IMR-90 (cell line): ENCODE measurements around the gene ITPR2. TPM values are rescaled to one million over a fixed set of nuclear protein-coding genes. Genes with fewer than 3 reads are reported as not detected.

ENCODE experiments used
- ATAC-seq: fragments of 200-7000 bp; cut with Tn5 transposase; 2 replicates; pipeline ENCODE4 v1.9.1; 2020; ENCODE audit warnings: low read depth, mild to moderate bottlenecking, moderate library complexity
- BruUV-seq: library from RNA; stranded (reverse); fragments of 400-500 nt; replicated peaks from 2 replicates; lab custom pipeline; 2021; lab: Mats Ljungman, UMichigan
- CTCF ChIA-PET: fragments of 300-600 bp; formaldehyde crosslinking; extraction: SDS; loops from one replicate; lab custom pipeline; 2021; ENCODE audit warnings: antibody characterized with exemption; lab: Yijun Ruan, JAX
- POLR2A ChIA-PET: fragments of 300-600 bp; sonication (Branson Sonifier 250); formaldehyde crosslinking; loops from one replicate; lab custom pipeline; 2022; ENCODE audit warnings: antibody characterized with exemption; ENCODE audit not compliant: unreplicated experiment; lab: Charles Lee
- DNase-seq: peaks from one replicate; pipeline ENCODE4 v3.0.0; 2013
- H2AFZ ChIP-seq: replicated peaks from 2 replicates; pipeline ENCODE3; 2013; ENCODE audit warnings: low read length, mild to moderate bottlenecking; ENCODE audit not compliant: poor library complexity
- H2AK5ac ChIP-seq: 2 replicates; pipeline ENCODE4 v1.6.1; 2013; ENCODE audit warnings: low read depth, low read length, inconsistent platforms
- H2AK9ac ChIP-seq: replicated peaks from 2 replicates; pipeline ENCODE3; 2013; ENCODE audit warnings: mild to moderate bottlenecking, low read depth, low read length, moderate library complexity; ENCODE audit not compliant: poor library complexity
- H2BK120ac ChIP-seq: 2 replicates; pipeline ENCODE4 v1.6.1; 2013; ENCODE audit warnings: low read depth, low read length, inconsistent platforms
- H2BK15ac ChIP-seq: 3 replicates; pipeline ENCODE4 v1.6.1; 2013; ENCODE audit warnings: low read depth, low read length, inconsistent platforms
- H2BK20ac ChIP-seq: 2 replicates; pipeline ENCODE4 v1.6.1; 2013; ENCODE audit warnings: low read depth, mild to moderate bottlenecking, inconsistent platforms, low read length, moderate library complexity
- H2BK5ac ChIP-seq: 2 replicates; pipeline ENCODE4 v1.6.1; 2013; ENCODE audit warnings: mild to moderate bottlenecking, low read depth, low read length, inconsistent platforms; ENCODE audit not compliant: poor library complexity, severe bottlenecking
- H3K14ac ChIP-seq: replicated peaks from 2 replicates; pipeline ENCODE4 v1.6.1; 2013; ENCODE audit warnings: low read depth, low read length, inconsistent platforms
- H3K18ac ChIP-seq: 2 replicates; pipeline ENCODE4 v1.6.1; 2013; ENCODE audit warnings: low read depth, low read length, control low read depth
- H3K23ac ChIP-seq: 2 replicates; pipeline ENCODE4 v1.6.1; 2013; ENCODE audit warnings: low read depth, low read length, inconsistent platforms
- H3K27ac ChIP-seq: 2 replicates; pipeline ENCODE4 v1.5.1; 2013; ENCODE audit warnings: mild to moderate bottlenecking, control low read depth, low read length; ENCODE audit not compliant: insufficient read depth
- H3K27me3 ChIP-seq: 2 replicates; pipeline ENCODE4 v1.6.1; 2013; ENCODE audit warnings: low read length; ENCODE audit not compliant: control insufficient read depth, insufficient read depth
- H3K36me3 ChIP-seq: 2 replicates; pipeline ENCODE4 v1.6.1; 2013; ENCODE audit warnings: low read length, mixed read lengths; ENCODE audit not compliant: control insufficient read depth, insufficient read depth
- H3K4ac ChIP-seq: 2 replicates; pipeline ENCODE4 v1.6.1; 2013; ENCODE audit warnings: low read depth, low read length, inconsistent platforms
- H3K4me1 ChIP-seq: 2 replicates; pipeline ENCODE4 v1.6.1; 2013; ENCODE audit warnings: low read length, mixed read lengths; ENCODE audit not compliant: control insufficient read depth, insufficient read depth
- H3K4me2 ChIP-seq: 2 replicates; pipeline ENCODE4 v1.6.1; 2013; ENCODE audit warnings: low read depth, mild to moderate bottlenecking, control low read depth, low read length, moderate library complexity
- H3K4me3 ChIP-seq: 2 replicates; pipeline ENCODE4 v1.5.1; 2013; ENCODE audit warnings: low read depth, mild to moderate bottlenecking, control low read depth, low read length, moderate library complexity; ENCODE audit not compliant: insufficient read depth
- H3K56ac ChIP-seq: 2 replicates; pipeline ENCODE4 v1.6.1; 2013; ENCODE audit warnings: low read length, inconsistent platforms; ENCODE audit not compliant: insufficient read depth; ENCODE audit errors: extremely low read depth
- H3K79me1 ChIP-seq, 2 experiments: 2 replicates each; pipeline ENCODE4 v1.6.1; 2013; ENCODE audit warnings: low read length in 2 of 2, inconsistent platforms in 1 of 2, low read depth in 1 of 2
- H3K9ac ChIP-seq: 2 replicates; pipeline ENCODE4 v1.6.1; 2013; ENCODE audit warnings: low read depth, low read length, control low read depth
- H3K9me1 ChIP-seq: 2 replicates; pipeline ENCODE4 v1.6.1; 2013; ENCODE audit warnings: low read length, inconsistent platforms; ENCODE audit not compliant: insufficient read depth
- H3K9me3 ChIP-seq: 2 replicates; pipeline ENCODE4 v1.6.1; 2013; ENCODE audit warnings: low read length; ENCODE audit not compliant: control insufficient read depth, insufficient read depth
- H4K20me1 ChIP-seq: 2 replicates; pipeline ENCODE4 v1.6.1; 2013; ENCODE audit warnings: low read length, inconsistent platforms; ENCODE audit not compliant: insufficient read depth
- H4K5ac ChIP-seq: 2 replicates; pipeline ENCODE4 v1.6.1; 2013; ENCODE audit warnings: mild to moderate bottlenecking, low read depth, low read length, control low read depth
- H4K8ac ChIP-seq, 2 experiments: 2 replicates each; pipeline ENCODE4 v1.6.1; 2013; ENCODE audit warnings: low read depth in 2 of 2, low read length in 2 of 2, control low read depth in 1 of 2, inconsistent platforms in 1 of 2
- H4K91ac ChIP-seq: 2 replicates; pipeline ENCODE4 v1.6.1; 2013; ENCODE audit warnings: low read depth, low read length, inconsistent platforms; ENCODE audit not compliant: insufficient read depth
- BHLHE40 ChIP-seq: fragments of 150-350 bp; IDR thresholded peaks from 2 replicates; pipeline ENCODE4 v1.6.1; 2016; ENCODE audit warnings: mild to moderate bottlenecking, low read depth, low read length
- CEBPB ChIP-seq: IDR thresholded peaks from 2 replicates; pipeline ENCODE4 v1.6.1; 2012; ENCODE audit warnings: low read depth, low read length, improper control_type of control experiment
- CHD1 ChIP-seq: IDR thresholded peaks from 2 replicates; pipeline ENCODE4 v1.6.1; 2012; ENCODE audit warnings: low read depth, low read length, improper control_type of control experiment
- FOS ChIP-seq: fragments of 150-350 bp; IDR thresholded peaks from 2 replicates; pipeline ENCODE4 v1.6.1; 2016; ENCODE audit warnings: low read depth, low read length
- MAFK ChIP-seq: IDR thresholded peaks from 2 replicates; pipeline ENCODE4 v1.6.1; 2012; ENCODE audit warnings: low read depth, low read length, improper control_type of control experiment
- MAZ ChIP-seq: IDR thresholded peaks from 2 replicates; pipeline ENCODE4 v1.6.1; 2012; ENCODE audit warnings: low read depth, mild to moderate bottlenecking, low read length, improper control_type of control experiment, moderate library complexity, borderline replicate concordance
- MXI1 ChIP-seq: IDR thresholded peaks from 2 replicates; pipeline ENCODE4 v1.6.1; 2012; ENCODE audit warnings: low read depth, mild to moderate bottlenecking, low read length, moderate library complexity, borderline replicate concordance
- POLR2A ChIP-seq: IDR thresholded peaks from 2 replicates; pipeline ENCODE4 v1.6.1; 2012; ENCODE audit warnings: mild to moderate bottlenecking, low read depth, low read length
- RAD21 ChIP-seq: IDR thresholded peaks from 2 replicates; pipeline ENCODE4 v1.6.1; 2012; ENCODE audit warnings: low read length, improper control_type of control experiment
- RCOR1 ChIP-seq: IDR thresholded peaks from 2 replicates; pipeline ENCODE4 v1.6.1; 2012; ENCODE audit warnings: mild to moderate bottlenecking, low read length, improper control_type of control experiment; ENCODE audit not compliant: insufficient replicate concordance
- SMC3 ChIP-seq: fragments of 150-350 bp; IDR thresholded peaks from 2 replicates; pipeline ENCODE4 v1.6.1; 2016; ENCODE audit warnings: low read depth, mild to moderate bottlenecking, antibody characterized with exemption, low read length, moderate library complexity
- USF2 ChIP-seq: fragments of 150-350 bp; IDR thresholded peaks from 2 replicates; pipeline ENCODE4 v1.6.1; 2017; ENCODE audit warnings: mild to moderate bottlenecking, antibody characterized with exemption, low read length, low read depth
- WGBS, 2 experiments: methylation state at CpG; one replicate each; pipeline versions ENCODE4 v1.1.5 to v1.1.7; 2013; ENCODE audit warnings: missing lambda C conversion rate in 2 of 2; ENCODE audit not compliant: insufficient read length in 1 of 2; ENCODE audit errors: extremely low coverage in 2 of 2; 5-methylcytosine and 5-hydroxymethylcytosine counted together
- dilution Hi-C: fragments of 300-500 bp; cut with HindIII; formaldehyde crosslinking; loops from one replicate; pipeline ENCODE4 v1.14.3; 2018; ENCODE audit warnings: low sequenced_read_pairs; ENCODE audit not compliant: unreplicated experiment
- in situ Hi-C: fragments of 300-500 bp; cut with MboI; formaldehyde crosslinking; loops from 3 replicates; pipeline ENCODE4 v1.14.3; 2019; ENCODE audit warnings: low sequenced_read_pairs, inconsistent platforms, mixed read lengths
- intact Hi-C: fragments of 100-400 bp; cut with micrococcal nuclease; formaldehyde crosslinking; loops from 2 replicates; pipeline ENCODE4 v1.10.0; 2022
- polyA plus RNA-seq, 3 experiments: library from polyadenylated mRNA; depleted of rRNA; stranded (reverse); fragments of >200 nt; gene quantifications; 2 replicates each; pipeline ENCODE4 v1.2.3, GENCODE V29; 2012; ENCODE audit warnings: low replicate concordance in 1 of 3
- total RNA-seq: library from RNA; depleted of rRNA; stranded (reverse); fragments of >200 nt; gene quantifications from 2 replicates; pipeline ENCODE4 v1.2.3, GENCODE V29; 2012

Gene ITPR2
- total and polyA plus RNA-seq, 2 of the 4 experiments (the other 2 are of a cell fraction): 1.2 to 9.0 TPM

GRCh38 chr12:26830783-26831551 is 2.0 kb downstream of the ITPR2 start:
- 90% methylated on average over 2 of the region's 13 CpGs; no CpG with 5 or more reads in 1 of the 2 experiments for WGBS, 2 experiments
- Histone ChIP-seq H4K5ac (no peak overlapping the region), H2BK5ac (no peak overlapping the region), H3K9me3 (no peaks in the 10 kb centered on the region), H3K4me3 (no peak overlapping the region), H2BK120ac (no peak overlapping the region), H2AK9ac (peak overlapping the region; percentile 71), H4K20me1 (no peaks in the 10 kb centered on the region), H3K27me3 (no peaks in the 10 kb centered on the region), H2BK15ac (no peak overlapping the region), H3K36me3 (no peaks in the 10 kb centered on the region), H3K4ac (no peak overlapping the region), H3K56ac (no peak overlapping the region), H3K4me2 (0 out of 2 replicates have a peak overlapping the region, but pooled peaks have one; percentile 1), H4K8ac (peak overlapping the region in 1 of 2 experiments; percentile 12; a peak in 1 of 4 replicates), H2AK5ac (peak overlapping the region; percentile 11), H3K18ac (no peak overlapping the region), H3K9me1 (peaks cover 6% of the 10 kb centered on the region; the same call in 1 of the 2 replicates), H3K9ac (no peak overlapping the region), H3K23ac (no peak overlapping the region; the same call in 1 of the 2 replicates), H3K4me1 (peaks cover 5% of the 10 kb centered on the region; the same call in 1 of the 2 replicates), H4K91ac (no peak overlapping the region), H2AFZ (peak overlapping the region; percentile 45), H3K79me1 (peaks cover 18 to 28% of the 10 kb centered on the region in 2 experiments), H3K27ac (no peak overlapping the region), H2BK20ac (no peak overlapping the region), H3K14ac (no peak overlapping the region; the same call in 1 of the 2 replicates)
- no TSS peak for BruUV-seq
- TF ChIP-seq CEBPB (no peak), FOS (no peak), MXI1 (no peak), SMC3 (no peak), MAFK (no peak), RCOR1 (no peak), POLR2A (no peak), RAD21 (no peak), USF2 (no peak), CHD1 (no peak), MAZ (no peak), BHLHE40 (no peak)
- intact Hi-C loops (no loop called here), in situ Hi-C loops (no loop called here), dilution Hi-C loops (no loop called here)
- DNase-seq (no peak), ATAC-seq (no peak)
- ChIA-PET CTCF (interaction anchor here (0.5 to 1.1 kb wide), 2 partner anchors 14 to 15 kb away, joined by 3 read pairs; no protein-coding TSS in a partner anchor), POLR2A (no interaction called here)
